H1 (cell line): ENCODE data around the gene SURF1. TPM values are rescaled to one million over a fixed set of nuclear protein-coding genes. Genes with fewer than 3 reads are reported as not detected.

Source experiments
- CTCF ChIA-PET: fragments of 300-600 bp; sonication (Branson Sonifier 250); formaldehyde crosslinking; loops from one replicate; lab custom pipeline; 2021; ENCODE audit not compliant: partially characterized antibody; lab: Charles Lee
- POLR2A ChIA-PET: fragments of 300-600 bp; sonication (Branson Sonifier 250); formaldehyde crosslinking; loops from one replicate; lab custom pipeline; 2021; ENCODE audit warnings: inconsistent platforms; ENCODE audit not compliant: partially characterized antibody; lab: Charles Lee
- DNase-seq, 2 experiments: peaks; one replicate each; pipeline versions ENCODE4 v3.0.0 to v3.0.0-alpha.2; 2010 to 2022; ENCODE audit warnings: low spot score in 2 of 2, low read depth in 1 of 2, mixed read lengths in 1 of 2
- FAIRE-seq: peaks from 2 replicates; lab custom pipeline; 2011; peaks lifted over from hg19 to GRCh38; lab: Jason Lieb, UNC
- H2AFZ ChIP-seq: 2 replicates; pipeline ENCODE4 v1.8.1; 2012; ENCODE audit warnings: low read length, inconsistent platforms
- H2AK5ac ChIP-seq: 2 replicates; pipeline ENCODE4 v1.6.1; 2013; ENCODE audit warnings: low read depth, low read length
- H2BK120ac ChIP-seq: replicated peaks from 2 replicates; pipeline ENCODE3; 2013; ENCODE audit warnings: low read depth, low read length, inconsistent platforms
- H2BK12ac ChIP-seq: 2 replicates; pipeline ENCODE4 v1.6.1; 2013; ENCODE audit warnings: low read depth, low read length
- H2BK15ac ChIP-seq: 2 replicates; pipeline ENCODE4 v1.6.1; 2013; ENCODE audit warnings: low read length
- H2BK20ac ChIP-seq: 2 replicates; pipeline ENCODE4 v1.6.1; 2013; ENCODE audit warnings: low read length
- H2BK5ac ChIP-seq: 2 replicates; pipeline ENCODE4 v1.6.1; 2013; ENCODE audit warnings: low read depth, low read length
- H3K14ac ChIP-seq: 2 replicates; pipeline ENCODE4 v1.6.1; 2013; ENCODE audit warnings: inconsistent platforms; ENCODE audit not compliant: insufficient read length
- H3K18ac ChIP-seq: 2 replicates; pipeline ENCODE4 v1.6.1; 2013; ENCODE audit warnings: low read length; ENCODE audit errors: extremely low read depth
- H3K23ac ChIP-seq: 2 replicates; pipeline ENCODE4 v1.6.1; 2013; ENCODE audit warnings: inconsistent platforms; ENCODE audit not compliant: insufficient read length
- H3K23me2 ChIP-seq: 2 replicates; pipeline ENCODE4 v1.6.1; 2013; ENCODE audit warnings: low read depth, low read length
- H3K27ac ChIP-seq: 2 replicates; pipeline ENCODE4 v1.6.1; 2011; ENCODE audit warnings: low read depth, low read length, inconsistent platforms
- H3K27me3 ChIP-seq, 4 experiments: replicated peaks in 1 of 4; 1 replicate in 1 of 4; 2 replicates in 3 of 4; pipeline versions ENCODE4 v1.6.1 to v1.8.1; 2011 to 2013; ENCODE audit warnings: low read length in 3 of 4, mild to moderate bottlenecking in 3 of 4, inconsistent platforms in 2 of 4, mixed read lengths in 2 of 4, moderate library complexity in 1 of 4; ENCODE audit not compliant: control insufficient read depth in 3 of 4, insufficient read depth in 3 of 4; ENCODE audit errors: extremely low read depth in 1 of 4
- H3K36me3 ChIP-seq, 4 experiments: 2 replicates each; pipeline versions ENCODE4 v1.6.1 to v1.8.1; 2011 to 2013; ENCODE audit warnings: mild to moderate bottlenecking in 4 of 4, low read length in 3 of 4, moderate library complexity in 2 of 4, control low read depth in 1 of 4, inconsistent platforms in 1 of 4; ENCODE audit not compliant: insufficient read depth in 4 of 4, control insufficient read depth in 2 of 4
- H3K4ac ChIP-seq: replicated peaks from 2 replicates; pipeline ENCODE3; 2013; ENCODE audit warnings: low read length, low read depth, mixed read lengths, inconsistent platforms; ENCODE audit not compliant: insufficient read length
- H3K4me1 ChIP-seq, 4 experiments: replicated peaks in 1 of 4; 1 replicate in 1 of 4; 2 replicates in 3 of 4; pipeline versions ENCODE4 v1.6.1 to v1.8.1; 2011 to 2013; ENCODE audit warnings: low read length in 3 of 4, inconsistent platforms in 2 of 4, mixed read lengths in 1 of 4; ENCODE audit not compliant: insufficient read depth in 4 of 4, control insufficient read depth in 3 of 4
- H3K4me2 ChIP-seq, 2 experiments: 2 replicates each; pipeline versions ENCODE4 v1.6.1 to v1.8.1; 2011 to 2013; ENCODE audit warnings: low read depth in 2 of 2, low read length in 2 of 2, control low read depth in 1 of 2, inconsistent platforms in 1 of 2, mild to moderate bottlenecking in 1 of 2; ENCODE audit not compliant: insufficient read depth in 1 of 2
- H3K4me3 ChIP-seq, 4 experiments: fragments of 200-600, 300-600 bp in 1 of 4; sonication (generic), shearing (Covaris generic), sonication (Bioruptor Twin) in 1 of 4; 2 replicates each; pipeline versions ENCODE4 v1.5.1 to v1.8.1; 2011 to 2016; ENCODE audit warnings: low read length in 4 of 4, low read depth in 3 of 4, control low read depth in 2 of 4, inconsistent platforms in 2 of 4, mild to moderate bottlenecking in 2 of 4, mixed read lengths in 1 of 4, moderate library complexity in 1 of 4; ENCODE audit not compliant: insufficient read depth in 2 of 4; ENCODE audit errors: extremely low read depth in 1 of 4
- H3K56ac ChIP-seq: replicated peaks from 2 replicates; pipeline ENCODE3; 2013; ENCODE audit warnings: low read depth, mild to moderate bottlenecking, mixed read lengths, low read length, inconsistent platforms; ENCODE audit not compliant: insufficient read length
- H3K79me1 ChIP-seq: 2 replicates; pipeline ENCODE4 v1.6.1; 2013; ENCODE audit warnings: low read depth, low read length, control low read depth
- H3K79me2 ChIP-seq, 2 experiments: 2 replicates each; pipeline versions ENCODE4 v1.6.1 to v1.8.1; 2012 to 2013; ENCODE audit warnings: low read length in 2 of 2, mild to moderate bottlenecking in 2 of 2, inconsistent platforms in 1 of 2; ENCODE audit not compliant: insufficient read depth in 2 of 2, control insufficient read depth in 1 of 2
- H3K9ac ChIP-seq, 4 experiments: replicated peaks in 1 of 4; 1 replicate in 1 of 4; 2 replicates in 3 of 4; pipeline versions ENCODE4 v1.6.1 to v1.8.1; 2011 to 2013; ENCODE audit warnings: low read depth in 3 of 4, low read length in 3 of 4, control low read depth in 2 of 4, mild to moderate bottlenecking in 2 of 4, moderate library complexity in 2 of 4, inconsistent platforms in 1 of 4; ENCODE audit errors: extremely low read depth in 1 of 4
- H3K9me3 ChIP-seq, 2 experiments: 2 replicates each; pipeline versions ENCODE4 v1.6.1 to v1.8.1; 2012 to 2013; ENCODE audit warnings: mild to moderate bottlenecking in 2 of 2, moderate library complexity in 2 of 2, control low read depth in 1 of 2, inconsistent platforms in 1 of 2, low read depth in 1 of 2, low read length in 1 of 2, mixed read lengths in 1 of 2; ENCODE audit not compliant: insufficient read depth in 2 of 2
- H4K20me1 ChIP-seq, 2 experiments: replicated peaks in 1 of 2; 2 replicates each; pipeline versions ENCODE3 to v1.8.1; 2011 to 2013; ENCODE audit warnings: inconsistent platforms in 2 of 2, low read length in 2 of 2, mild to moderate bottlenecking in 1 of 2; ENCODE audit not compliant: insufficient read depth in 2 of 2, control insufficient read depth in 1 of 2
- H4K5ac ChIP-seq: 2 replicates; pipeline ENCODE4 v1.6.1; 2013; ENCODE audit warnings: low read length, low read depth, mixed read lengths, inconsistent platforms; ENCODE audit not compliant: insufficient read length
- H4K8ac ChIP-seq: 2 replicates; pipeline ENCODE4 v1.8.0; 2013; ENCODE audit warnings: mild to moderate bottlenecking, moderate library complexity, low read length, inconsistent platforms; ENCODE audit not compliant: insufficient read depth; ENCODE audit errors: extremely low read depth
- H4K91ac ChIP-seq: replicated peaks from 2 replicates; pipeline ENCODE3; 2013; ENCODE audit warnings: low read length, mixed read lengths, inconsistent platforms; ENCODE audit not compliant: insufficient read length
- KDM1A ChIP-seq: fragments of 200-600, 300-600 bp; sonication (generic); IDR thresholded peaks from 2 replicates; pipeline ENCODE4 v1.7.1; 2016; ENCODE audit warnings: mild to moderate bottlenecking, low read length, borderline replicate concordance
- WGBS, 2 experiments: shearing (Covaris generic) in 1 of 2; methylation state at CpG; one replicate each; pipeline versions ENCODE4 v1.1.6 to v1.1.7; 2013 to 2015; ENCODE audit warnings: low lambda C conversion rate in 2 of 2, mixed read lengths in 2 of 2, inconsistent platforms in 1 of 2, low coverage in 1 of 2, missing lambda C conversion rate in 1 of 2; ENCODE audit not compliant: insufficient replicate concordance in 2 of 2, insufficient coverage in 1 of 2, insufficient read length in 1 of 2; ENCODE audit errors: extremely low coverage in 1 of 2, missing lambda C conversion rate in 1 of 2; 5-methylcytosine and 5-hydroxymethylcytosine counted together
- polyA plus RNA-seq, 7 experiments: library from polyadenylated mRNA; depleted of rRNA in 3 of 7; stranded (reverse) in 5 of 7; unstranded in 2 of 7; fragments of >200 nt in 5 of 7; fragments of 200-250 nt in 2 of 7; gene quantifications; 1 replicate in 5 of 7; 2 replicates in 1 of 7; 4 replicates in 1 of 7; pipeline versions ENCODE4 v1.2.1 to v1.2.3, GENCODE V29; 2011 to 2013; ENCODE audit warnings: missing spikeins in 2 of 7, mixed read lengths in 2 of 7
- total RNA-seq: library from RNA; stranded (reverse); fragmentation: NEBNext Ultra II Directional; extraction: Animal tissue kit (Norgen Biotek cat#: 25700); gene quantifications from 2 replicates; pipeline ENCODE4 v1.2.1, GENCODE V29; 2021

Gene SURF1
- total and polyA plus RNA-seq, 2 of the 8 experiments (the other 6 are each of a cell fraction or from before 2014, with no cell fraction given) = 43.1 to 44.7 TPM

- Histone ChIP-seq H4K5ac (no peak overlapping the region), H3K27ac (no peak overlapping the region), H3K27me3 (no peaks in the 10 kb centered on the region), H3K18ac (no peak overlapping the region), H2AK5ac (no peak overlapping the region), H2BK15ac (no peak overlapping the region), H3K14ac (no peak overlapping the region), H4K20me1 (no peaks in the 10 kb centered on the region), H2BK5ac (no peak overlapping the region), H2BK20ac (no peak overlapping the region), H3K23me2 (no peaks in the 10 kb centered on the region), H3K9ac (no peak overlapping the region), H3K23ac (no peak overlapping the region), H4K8ac (no peak overlapping the region), H2BK120ac (no peak overlapping the region), H4K91ac (no peak overlapping the region), H3K4me3 (no peak overlapping the region), H3K4me1 (no peaks in the 10 kb centered on the region), H3K79me1 (no peaks in the 10 kb centered on the region), H3K36me3 (no peaks in the 10 kb centered on the region), H2AFZ (no peak overlapping the region), H3K4ac (no peak overlapping the region), H3K4me2 (no peak overlapping the region), H3K56ac (no peak overlapping the region), H3K79me2 (no peaks in the 10 kb centered on the region), H3K9me3 (peaks cover 10 to 16% of the 10 kb centered on the region in 2 experiments), H2BK12ac (no peak overlapping the region)
- TF ChIP-seq KDM1A = no peak
- FAIRE-seq (no peak), DNase-seq (no peak)
- 90% methylated on average over 14 of the region's 14 CpGs; no CpG with 5 or more reads in 1 of the 2 experiments for WGBS, 2 experiments
- POLR2A ChIA-PET = interaction anchor here (1.0 to 1.5 kb wide), 2 partner anchors 8 to 29 kb away, joined by 6 to 7 read pairs; no protein-coding TSS in a partner anchor
- CTCF ChIA-PET = interaction anchor here (0.9 to 1.2 kb wide), 3 partner anchors 8 to 136 kb away, joined by 3 to 4 read pairs (median 4); no protein-coding TSS in a partner anchor
These were observed 33.6 kb downstream of the SURF1 start for GRCh38 chr9:133322701-133323100.
